Amygdala (tissue), 56 donors: ENCODE measurements around the gene CCNB1IP1.
"Not testable (repeated sequence)": the region's sequence is repeated elsewhere in the genome, so short reads cannot be mapped to it uniquely, and the experiment has no call there.

Experiments used
- DNase-seq, 56 donors: peaks; one replicate each; lab custom pipeline; 2025; lab: John Stamatoyannopoulos, UW

Gene CCNB1IP1

GRCh38 chr14:20334017-20334416 is 938 bp upstream of the CCNB1IP1 start:
- no peak for DNase-seq

- DNase-seq: no peak
Measured at GRCh38 chr14:20333494-20333841, 389 bp upstream of the CCNB1IP1 start.

- no peak for DNase-seq
Measured at GRCh38 chr14:20332431-20332787, 670 bp downstream of the CCNB1IP1 start.

GRCh38 chr14:20331053-20331613 is 1.9 kb downstream of the CCNB1IP1 start:
- no peak for DNase-seq

- no peak for DNase-seq
Measured at GRCh38 chr14:20329355-20329754, 3.7 kb downstream of the CCNB1IP1 start.

DNA sequence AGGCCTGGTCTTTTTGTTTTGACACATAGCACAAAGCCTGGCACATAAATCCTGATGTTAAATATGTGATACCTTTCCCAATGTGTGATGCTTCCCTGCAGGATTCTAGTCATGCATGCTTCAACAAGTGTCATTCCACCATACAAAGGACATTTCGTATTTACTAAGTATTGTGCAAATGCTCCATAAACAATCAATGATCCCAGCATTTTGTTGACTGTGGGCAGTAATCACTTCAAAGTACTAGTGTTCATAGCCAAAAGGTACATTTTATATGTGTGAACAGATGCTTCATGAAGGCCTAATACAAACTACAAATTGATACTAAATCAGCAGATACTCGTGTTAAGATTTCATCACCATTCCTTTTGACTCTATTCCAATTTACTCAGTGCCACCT is 4.4 kb downstream of the CCNB1IP1 start:
- no peak for DNase-seq

GRCh38 chr14:20327005-20327869 is 5.8 kb downstream of the CCNB1IP1 start:
- peak in 5 of 56 donors; percentile 1 to 58 (median 4) for DNase-seq

- no peak for DNase-seq
Measured at GRCh38 chr14:20317720-20318119, 15.4 kb downstream of the CCNB1IP1 start.

- no peak for DNase-seq
Measured at GRCh38 chr14:20314026-20314425, 19.1 kb downstream of the CCNB1IP1 start.

GRCh38 chr14:20306079-20306423 is 27.0 kb downstream of the CCNB1IP1 start:
- no peak for DNase-seq

DNA sequence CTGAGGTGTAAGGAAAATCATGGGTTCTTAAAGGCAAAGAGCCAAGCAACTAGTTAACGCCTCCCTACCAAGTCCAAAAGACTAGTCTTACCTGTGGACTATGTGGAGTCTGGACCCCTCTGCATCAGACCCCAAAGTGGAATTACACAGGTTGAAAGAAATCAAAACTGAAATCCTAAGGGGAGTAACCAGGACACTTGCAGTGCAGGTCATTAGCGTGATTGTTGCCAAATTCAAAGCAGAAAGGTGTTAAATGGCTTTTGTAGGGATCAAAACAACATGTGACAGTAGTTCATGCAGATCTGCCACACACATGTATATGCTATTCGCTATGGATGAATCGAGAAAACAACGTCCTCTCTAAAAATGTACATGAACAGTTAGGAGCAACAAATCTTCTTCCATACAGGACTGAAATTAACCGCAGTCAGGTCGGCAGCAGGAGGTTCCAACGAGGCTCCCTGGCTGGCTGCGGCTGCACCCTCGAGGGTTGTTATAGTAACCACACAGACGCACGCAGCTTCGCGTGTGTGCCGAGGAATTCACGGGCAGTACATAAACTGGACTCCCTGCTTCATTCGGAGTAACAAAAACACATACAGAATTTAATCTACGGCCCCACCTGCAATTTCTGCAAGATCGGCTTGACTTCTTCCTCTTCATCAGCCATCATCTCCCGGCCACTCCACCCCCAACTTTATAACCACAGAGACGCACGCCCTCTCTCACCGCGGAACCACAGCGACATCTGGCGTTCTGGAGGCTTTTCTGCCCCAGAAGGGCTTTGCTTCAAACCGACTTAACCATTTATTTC is 27.6 kb downstream of the CCNB1IP1 start, which contains the start of gene TTC5:
Gene TTC5, minus strand, starts transcription at position 687 of the 814 bp plus-strand sequence. Its CDS starts 14 bp downstream, at position 673.
- peak; percentile 19 to 88 (median 65) for DNase-seq

DNA sequence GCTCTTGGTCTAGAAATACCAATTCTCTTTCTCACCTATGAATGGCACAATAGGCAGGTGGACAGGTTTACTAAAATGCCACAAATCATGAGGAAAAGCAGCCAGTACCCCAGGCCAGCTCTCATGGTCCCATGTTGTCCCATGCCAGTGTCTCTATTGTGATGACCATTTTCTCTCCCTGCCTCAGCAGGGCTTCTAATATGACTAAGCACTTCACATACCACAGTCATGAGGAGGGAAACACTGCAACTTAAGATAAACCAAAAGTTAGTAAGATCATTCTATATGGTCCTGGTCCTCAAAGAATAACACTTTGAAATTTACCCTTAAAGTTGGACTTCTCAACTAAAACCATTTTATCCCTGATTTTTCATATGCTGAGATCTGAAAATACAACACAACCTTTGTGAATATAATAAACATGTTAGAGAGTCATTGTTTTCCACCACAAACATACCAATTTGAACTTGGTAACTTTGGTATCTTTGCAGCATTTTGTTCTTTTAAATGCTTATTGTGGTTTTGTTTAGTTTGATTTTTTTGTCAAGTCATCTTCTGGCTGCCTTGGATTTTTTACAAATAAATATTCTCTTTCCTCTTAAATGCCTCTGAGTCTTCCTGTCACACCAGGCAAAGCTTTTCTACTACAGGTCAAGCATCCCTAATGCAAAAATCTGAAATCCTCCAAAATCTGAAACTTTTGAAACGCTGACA is 30.9 kb downstream of the CCNB1IP1 start:
- no peak for DNase-seq

- DNase-seq: no peak
Measured at GRCh38 chr14:20295067-20295466, 38.0 kb downstream of the CCNB1IP1 start.

- DNase-seq: no peak
Measured at GRCh38 chr14:20294636-20295035, 38.4 kb downstream of the CCNB1IP1 start.

GRCh38 chr14:20281998-20282397 is 51.1 kb downstream of the CCNB1IP1 start:
- not testable (repeated sequence) for DNase-seq

DNA sequence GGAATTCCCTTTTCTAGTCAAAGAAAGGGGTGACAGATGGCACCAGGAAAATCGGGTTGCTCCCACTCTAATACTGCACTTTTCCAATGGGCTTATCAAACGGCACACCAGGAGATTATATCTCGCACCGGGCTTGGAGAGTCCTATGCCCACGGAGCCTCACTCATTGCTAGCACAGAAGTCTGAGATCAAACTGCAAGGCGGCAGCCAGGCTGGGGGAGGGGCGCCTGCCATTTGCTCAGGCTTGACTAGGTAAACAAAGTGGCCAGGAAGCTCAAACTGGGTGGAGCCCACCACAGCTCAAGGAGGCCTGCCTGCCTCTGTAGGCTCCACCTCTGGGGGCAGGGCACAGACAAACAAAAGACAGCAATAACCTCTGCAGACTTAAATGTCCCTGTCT is 52.8 kb downstream of the CCNB1IP1 start:
- DNase-seq: not testable (repeated sequence)

- DNase-seq: peak in 2 of 56 donors; percentile 1
Measured at GRCh38 chr14:20278414-20278813, 54.7 kb downstream of the CCNB1IP1 start.

DNA sequence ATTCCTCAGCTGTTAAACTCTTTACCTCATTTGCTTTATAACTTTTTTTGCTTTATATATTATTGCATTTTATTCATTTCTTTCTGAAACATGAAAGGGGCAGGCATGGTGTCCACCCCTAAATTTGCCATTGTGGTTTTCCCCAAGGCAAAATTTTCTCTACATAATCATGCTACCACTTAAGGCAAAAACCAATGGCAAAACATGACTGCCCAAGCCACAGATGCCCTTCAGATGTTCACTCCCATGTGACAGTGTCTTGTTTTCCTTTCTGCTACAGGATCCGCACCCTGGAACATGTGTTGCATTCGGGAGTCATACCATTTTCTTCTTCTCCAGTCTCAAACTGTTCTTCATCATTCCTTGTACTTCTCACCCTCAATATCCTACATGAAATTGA is 55.7 kb downstream of the CCNB1IP1 start:
- no peak for DNase-seq

GRCh38 chr14:20274062-20274461 is 59.0 kb downstream of the CCNB1IP1 start:
- no peak for DNase-seq

DNA sequence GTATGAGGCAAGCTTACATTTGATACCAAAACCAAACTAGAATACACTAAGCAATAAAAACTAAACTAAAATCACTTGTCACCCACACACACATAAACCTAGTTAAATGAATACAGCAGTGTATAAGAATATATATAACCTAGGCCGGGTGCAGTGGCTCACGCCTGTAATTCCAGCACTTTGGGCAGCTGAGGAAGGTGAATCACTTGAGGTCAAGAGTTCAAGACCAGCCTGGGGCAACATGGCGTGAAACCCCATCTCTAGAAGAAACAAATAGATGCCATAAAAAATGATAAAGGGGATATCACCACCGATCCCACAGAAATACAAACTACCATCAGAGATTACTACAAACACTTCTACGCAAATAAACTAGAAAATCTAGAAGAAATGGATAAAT is 68.7 kb downstream of the CCNB1IP1 start:
- not testable (repeated sequence) for DNase-seq

GRCh38 chr14:20262642-20263128 is 70.4 kb downstream of the CCNB1IP1 start:
- DNase-seq: no peak
